ENCODE data around the gene SEMA6B. TPM values are rescaled to one million over a fixed set of nuclear protein-coding genes. Genes with fewer than 3 reads are reported as not detected.

Gene SEMA6B
- total and polyA plus RNA-seq, 4 experiments from 2014 or later: 2.4 to 2.7 TPM; not detected in 2

GRCh38 chr19:4582980-4583842 lies 23.7 kb upstream of the SEMA6B start:
- no peak for DNase-seq
- H3K4me1 Mint-ChIP-seq: peaks cover 4 to 15% (median 7%) of the 10 kb centered on the region in 4 donors
- H3K4me1 ChIP-seq (ENCODE audit: insufficient read depth, low read length): peaks cover 11% of the 10 kb centered on the region
- CTCF ChIA-PET (ENCODE audit: partially characterized antibody): no interaction called here
- H3K27ac ChIP-seq (ENCODE audit: low read depth, low read length): no peak overlapping the region
- peak overlapping the region in 2 of 8 donors; percentile 6 to 40 for H3K4me3 Mint-ChIP-seq
- intact Hi-C loops (cut with micrococcal nuclease): no loop called here
- H3K36me3 ChIP-seq (ENCODE audit: insufficient read depth, low read length): no peaks in the 10 kb centered on the region
- no peaks in the 10 kb centered on the region for H3K36me3 Mint-ChIP-seq
- H3K27ac Mint-ChIP-seq: no peak overlapping the region
- H3K9me3 Mint-ChIP-seq: peaks cover 0 to 3% (median 0%) of the 10 kb centered on the region in 8 donors
- H3K9me3 ChIP-seq (ENCODE audit: control insufficient read depth in 1 of 2, low read length in 2 of 2): no peaks in the 10 kb centered on the region
- POLR2A ChIA-PET (ENCODE audit: partially characterized antibody): no interaction called here
- no peak overlapping the region for H3K4me3 ChIP-seq (ENCODE audit: low read length in 2 of 2)
- peaks cover 11% of the 10 kb centered on the region for H3K27me3 ChIP-seq (ENCODE audit: insufficient read depth, low read length)
- H3K27me3 Mint-ChIP-seq: peaks cover 38 to 44% of the 10 kb centered on the region in 2 donors

DNA sequence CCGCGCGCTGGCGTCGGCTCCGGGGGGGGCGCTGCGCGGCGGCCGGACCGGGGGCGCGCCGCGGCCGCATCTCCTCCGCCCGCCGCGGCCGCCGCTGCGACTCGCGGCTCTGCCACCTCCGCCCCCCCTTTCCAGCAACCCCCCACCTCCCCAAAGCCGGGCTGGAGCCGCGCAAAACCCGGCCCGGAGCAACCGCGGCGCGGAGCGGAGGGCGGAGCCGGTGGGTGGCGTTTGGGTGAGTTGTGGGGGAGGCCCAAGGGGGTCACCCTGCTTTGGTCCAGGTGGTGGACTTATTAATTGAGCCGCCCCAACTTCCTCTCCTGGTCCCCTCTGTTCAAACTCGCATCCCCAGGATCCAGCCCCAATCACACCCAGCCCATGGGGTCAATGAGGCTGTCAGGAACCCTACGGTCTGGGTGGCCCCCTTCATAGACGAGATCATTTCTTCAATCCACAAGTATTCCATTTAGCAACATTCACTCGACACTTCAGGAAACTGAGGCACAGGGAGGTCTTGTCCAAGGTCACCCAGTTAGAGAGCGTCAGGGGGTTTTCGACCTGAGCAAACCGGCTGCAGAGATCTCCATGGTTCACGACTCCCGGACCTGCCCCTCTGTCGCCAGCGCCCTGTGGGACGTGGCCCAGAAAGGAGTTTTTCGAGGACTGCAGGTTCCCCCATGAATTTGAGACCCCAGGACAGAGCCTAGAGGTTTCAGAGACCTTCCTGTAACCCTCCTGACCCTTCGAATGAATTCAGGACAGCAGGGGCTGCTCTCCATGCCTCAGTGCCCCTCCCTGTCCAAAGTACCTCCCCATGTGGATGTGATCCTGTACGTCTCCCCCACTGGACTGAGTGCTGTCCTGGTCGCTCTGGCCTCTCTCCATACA lies 22.4 kb upstream of the SEMA6B start:
- Mint-ChIP-seq H3K4me3 (peak overlapping the region in 7 of 8 donors; percentile 13 to 72 (median 53)), H3K27ac (peak overlapping the region in 2 of 7 donors; percentile 27 to 72), H3K9me3 (peaks cover 0 to 3% (median 0%) of the 10 kb centered on the region in 8 donors), H3K36me3 (no peaks in the 10 kb centered on the region), H3K27me3 (peaks cover 39 to 41% of the 10 kb centered on the region in 2 donors), H3K4me1 (peaks cover 5 to 15% (median 7%) of the 10 kb centered on the region in 4 donors)
- no peak for DNase-seq
- intact Hi-C loops (cut with micrococcal nuclease): no loop called here
- Histone ChIP-seq H3K27ac (ENCODE audit: low read depth, low read length) (no peak overlapping the region), H3K4me1 (ENCODE audit: insufficient read depth, low read length) (peaks cover 11% of the 10 kb centered on the region), H3K9me3 (ENCODE audit: control insufficient read depth in 1 of 2, low read length in 2 of 2) (no peaks in the 10 kb centered on the region), H3K36me3 (ENCODE audit: insufficient read depth, low read length) (no peaks in the 10 kb centered on the region), H3K27me3 (ENCODE audit: insufficient read depth, low read length) (peaks cover 11% of the 10 kb centered on the region), H3K4me3 (ENCODE audit: low read length in 2 of 2) (no peak overlapping the region)
- POLR2A ChIA-PET (ENCODE audit: partially characterized antibody): no interaction called here
- CTCF ChIA-PET (ENCODE audit: partially characterized antibody): no interaction called here

DNA sequence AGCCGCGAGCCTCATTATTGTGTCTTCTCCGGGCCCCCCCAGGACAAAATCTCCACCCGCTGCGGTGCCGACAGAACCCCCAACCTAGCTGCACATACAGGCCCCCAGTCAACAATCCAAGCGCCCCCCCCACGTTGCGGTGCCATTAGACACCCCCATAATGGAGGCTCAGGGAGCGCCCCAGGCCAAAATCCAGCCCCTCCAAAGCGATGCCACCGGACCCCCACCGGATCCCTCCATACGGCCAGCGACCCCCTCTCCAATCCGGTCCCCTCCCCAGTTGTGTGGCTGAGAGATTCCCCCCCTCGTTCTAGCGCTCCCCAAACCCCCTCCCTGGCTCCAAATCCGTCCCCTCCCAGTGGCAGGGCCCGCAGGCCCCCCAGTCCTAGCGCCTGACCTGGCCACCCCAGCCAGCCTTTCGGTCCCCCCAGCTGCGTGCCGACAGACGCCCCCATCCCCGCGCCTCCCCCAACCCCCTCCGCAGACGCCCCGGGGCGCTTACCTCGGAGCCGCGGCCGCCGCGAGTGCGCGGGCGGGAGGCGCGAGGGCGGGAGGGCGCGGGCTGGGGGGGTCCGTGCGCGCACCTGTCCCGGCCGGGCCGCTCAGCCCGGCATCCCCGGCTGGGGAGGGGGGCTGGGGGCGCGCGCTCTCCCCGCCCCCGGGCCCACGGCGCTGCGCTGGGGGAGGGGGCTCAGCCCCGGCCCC lies 21.6 kb upstream of the SEMA6B start:
- peaks cover 11% of the 10 kb centered on the region for H3K4me1 ChIP-seq (ENCODE audit: insufficient read depth, low read length)
- Mint-ChIP-seq H3K27ac (no peak overlapping the region), H3K4me1 (peaks cover 5 to 15% (median 8%) of the 10 kb centered on the region in 4 donors), H3K9me3 (peaks cover 0 to 3% (median 0%) of the 10 kb centered on the region in 8 donors), H3K4me3 (peak overlapping the region in 4 of 8 donors; percentile 17 to 51 (median 23)), H3K36me3 (no peaks in the 10 kb centered on the region), H3K27me3 (peaks cover 38 to 45% of the 10 kb centered on the region in 2 donors)
- peaks cover 10% of the 10 kb centered on the region for H3K27me3 ChIP-seq (ENCODE audit: insufficient read depth, low read length)
- ChIA-PET POLR2A (ENCODE audit: partially characterized antibody) (no interaction called here), CTCF (ENCODE audit: partially characterized antibody) (no interaction called here)
- H3K27ac ChIP-seq (ENCODE audit: low read depth, low read length): no peak overlapping the region
- no peaks in the 10 kb centered on the region for H3K36me3 ChIP-seq (ENCODE audit: insufficient read depth, low read length)
- no peak overlapping the region for H3K4me3 ChIP-seq (ENCODE audit: low read length in 2 of 2)
- H3K9me3 ChIP-seq (ENCODE audit: control insufficient read depth in 1 of 2, low read length in 2 of 2): no peaks in the 10 kb centered on the region
- intact Hi-C loops (cut with micrococcal nuclease): no loop called here
- DNase-seq: no peak

DNA sequence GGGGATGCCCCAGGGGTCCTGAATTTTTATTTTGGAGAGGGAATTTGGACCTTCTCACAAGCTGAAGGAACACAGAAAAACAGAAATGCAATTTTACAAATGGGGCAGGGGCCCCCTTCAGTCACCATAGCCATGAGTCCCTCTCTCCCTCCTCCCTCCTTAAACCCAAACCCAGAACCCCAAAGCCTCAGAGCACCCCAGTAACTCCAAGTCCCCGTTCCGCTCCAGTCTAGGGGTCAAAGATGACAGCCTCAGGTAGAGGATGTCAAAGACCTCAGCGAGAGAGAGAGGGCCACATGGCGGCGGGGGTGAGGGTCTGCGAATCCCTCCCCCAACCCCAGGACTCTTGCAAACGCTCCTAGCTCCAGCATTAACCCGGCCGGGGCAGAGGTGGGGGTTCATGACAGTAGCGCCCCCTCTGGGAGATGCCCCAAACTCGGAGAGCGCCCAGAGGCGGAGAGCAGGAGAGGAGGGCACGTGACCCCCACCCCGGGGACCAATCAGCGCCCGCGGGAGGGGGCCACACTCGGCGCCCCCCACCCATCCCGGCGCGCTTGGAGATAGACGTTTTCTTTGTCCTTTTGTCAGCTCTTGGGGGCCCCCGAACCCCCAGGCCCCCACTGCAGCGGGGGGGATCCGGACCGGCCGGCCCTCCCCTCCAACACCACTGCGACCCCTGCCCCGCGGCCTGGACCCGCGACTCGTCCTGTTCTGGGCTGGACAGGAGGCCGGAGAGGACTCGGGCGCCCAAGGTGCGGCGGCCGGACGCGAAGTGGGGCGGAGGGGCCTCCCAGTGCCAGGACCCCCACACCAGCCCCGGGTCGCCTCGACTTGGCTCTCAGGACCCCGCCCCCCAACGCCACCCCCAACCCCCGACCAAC lies 20.8 kb upstream of the SEMA6B start:
- no peak overlapping the region for H3K4me3 ChIP-seq (ENCODE audit: low read length in 2 of 2)
- DNase-seq: no peak
- peaks cover 11% of the 10 kb centered on the region for H3K4me1 ChIP-seq (ENCODE audit: insufficient read depth, low read length)
- no peaks in the 10 kb centered on the region for H3K9me3 Mint-ChIP-seq
- no peak overlapping the region for H3K27ac ChIP-seq (ENCODE audit: low read depth, low read length)
- no peaks in the 10 kb centered on the region for H3K9me3 ChIP-seq (ENCODE audit: control insufficient read depth in 1 of 2, low read length in 2 of 2)
- ChIA-PET POLR2A (ENCODE audit: partially characterized antibody) (no interaction called here), CTCF (ENCODE audit: partially characterized antibody) (interaction anchor here (1.0 kb wide), 1 partner anchor 13 kb away, joined by 3 read pairs; no protein-coding TSS in a partner anchor)
- H3K36me3 Mint-ChIP-seq: no peaks in the 10 kb centered on the region
- H3K27me3 Mint-ChIP-seq: peaks cover 36 to 44% of the 10 kb centered on the region in 2 donors
- no peak overlapping the region for H3K4me3 Mint-ChIP-seq
- H3K27me3 ChIP-seq (ENCODE audit: insufficient read depth, low read length): peaks cover 10% of the 10 kb centered on the region
- peaks cover 5 to 12% (median 8%) of the 10 kb centered on the region in 4 donors for H3K4me1 Mint-ChIP-seq
- no peak overlapping the region for H3K27ac Mint-ChIP-seq
- intact Hi-C loops (cut with micrococcal nuclease): no loop called here
- H3K36me3 ChIP-seq (ENCODE audit: insufficient read depth, low read length): no peaks in the 10 kb centered on the region

GRCh38 chr19:4579389-4579788 lies 19.9 kb upstream of the SEMA6B start:
- DNase-seq: no peak
- ChIA-PET CTCF (ENCODE audit: partially characterized antibody) (interaction anchor here (1.0 to 1.2 kb wide), 2 partner anchors 14 to 57 kb away, joined by 3 to 5 read pairs; no protein-coding TSS in a partner anchor), POLR2A (ENCODE audit: partially characterized antibody) (no interaction called here)
- Histone ChIP-seq H3K9me3 (ENCODE audit: control insufficient read depth in 1 of 2, low read length in 2 of 2) (no peaks in the 10 kb centered on the region), H3K4me3 (ENCODE audit: low read length in 2 of 2) (no peak overlapping the region), H3K4me1 (ENCODE audit: insufficient read depth, low read length) (peaks cover 5% of the 10 kb centered on the region), H3K27ac (ENCODE audit: low read depth, low read length) (no peak overlapping the region), H3K36me3 (ENCODE audit: insufficient read depth, low read length) (no peaks in the 10 kb centered on the region), H3K27me3 (ENCODE audit: insufficient read depth, low read length) (peaks cover 5% of the 10 kb centered on the region)
- H3K27me3 Mint-ChIP-seq: peaks cover 32 to 40% of the 10 kb centered on the region in 2 donors
- intact Hi-C loops (cut with micrococcal nuclease): loop anchor here (5.0 kb wide), 1 partner anchor 213 kb away; the partner anchor contains the start of gene FEM1A
- no peaks in the 10 kb centered on the region for H3K36me3 Mint-ChIP-seq
- peak overlapping the region in 1 of 7 donors; percentile 36 for H3K27ac Mint-ChIP-seq
- H3K4me3 Mint-ChIP-seq: no peak overlapping the region
- H3K4me1 Mint-ChIP-seq: peaks cover 3 to 9% (median 7%) of the 10 kb centered on the region in 4 donors
- H3K9me3 Mint-ChIP-seq: no peaks in the 10 kb centered on the region

DNA sequence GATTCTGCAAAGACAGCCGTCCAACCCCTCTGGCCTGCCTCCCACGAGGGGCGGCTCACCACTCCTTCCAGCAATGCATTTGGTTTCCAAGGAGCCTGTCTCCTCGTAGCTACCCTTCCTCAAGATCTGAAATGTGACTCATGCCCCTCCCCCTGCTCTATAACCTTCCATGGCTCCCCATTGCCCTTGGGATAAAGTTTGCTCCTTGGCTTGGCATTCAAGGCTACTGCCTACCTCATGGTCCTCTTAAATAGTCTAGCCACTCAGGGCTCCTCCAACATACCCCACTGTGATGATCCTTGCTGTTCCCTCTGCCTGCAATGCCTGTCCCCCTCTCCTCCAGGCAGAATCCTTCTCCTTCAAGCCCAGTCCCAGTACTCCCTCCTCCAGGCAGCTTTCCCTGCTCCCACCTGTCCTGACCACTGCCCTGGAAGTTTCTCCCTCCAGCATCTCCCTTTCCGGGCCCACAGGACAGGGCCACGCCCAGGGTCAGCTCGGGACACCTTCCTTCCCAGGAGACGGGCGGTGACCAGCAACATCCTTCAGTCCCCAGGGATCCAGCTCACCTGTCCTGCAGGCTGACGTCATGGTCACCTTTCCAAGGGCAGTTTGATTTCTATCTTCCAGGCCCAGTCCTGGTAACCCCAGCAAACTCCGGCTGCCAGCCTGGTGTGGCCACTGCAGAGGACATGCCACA lies 19.2 kb upstream of the SEMA6B start:
- no peak overlapping the region for H3K27ac Mint-ChIP-seq
- H3K9me3 Mint-ChIP-seq: no peaks in the 10 kb centered on the region
- Histone ChIP-seq H3K4me1 (ENCODE audit: insufficient read depth, low read length) (no peaks in the 10 kb centered on the region), H3K27ac (ENCODE audit: low read depth, low read length) (no peak overlapping the region), H3K36me3 (ENCODE audit: insufficient read depth, low read length) (no peaks in the 10 kb centered on the region), H3K9me3 (ENCODE audit: control insufficient read depth in 1 of 2, low read length in 2 of 2) (no peaks in the 10 kb centered on the region), H3K4me3 (ENCODE audit: low read length in 2 of 2) (no peak overlapping the region), H3K27me3 (ENCODE audit: insufficient read depth, low read length) (peaks cover 5% of the 10 kb centered on the region)
- ChIA-PET POLR2A (ENCODE audit: partially characterized antibody) (no interaction called here), CTCF (ENCODE audit: partially characterized antibody) (interaction anchor here (1.2 kb wide), 1 partner anchor 58 kb away, joined by 5 read pairs; no protein-coding TSS in a partner anchor)
- intact Hi-C loops (cut with micrococcal nuclease): loop anchor here (5.0 kb wide), 1 partner anchor 214 kb away; the partner anchor contains the start of gene FEM1A
- no peaks in the 10 kb centered on the region for H3K36me3 Mint-ChIP-seq
- no peak for DNase-seq
- H3K4me3 Mint-ChIP-seq: no peak overlapping the region
- H3K27me3 Mint-ChIP-seq: peaks cover 32 to 41% of the 10 kb centered on the region in 2 donors
- H3K4me1 Mint-ChIP-seq: peaks cover 3 to 9% (median 7%) of the 10 kb centered on the region in 4 donors
